NCI-H446 treated with DMSO at 0.1 percent for 48 hours (cell line): Measurements from ENCODE around the gene ADAM12.

Experiments
- DNase-seq: peaks from one replicate; lab custom pipeline; 2025; lab: John Stamatoyannopoulos, UW

The ADAM12 gene

DNA sequence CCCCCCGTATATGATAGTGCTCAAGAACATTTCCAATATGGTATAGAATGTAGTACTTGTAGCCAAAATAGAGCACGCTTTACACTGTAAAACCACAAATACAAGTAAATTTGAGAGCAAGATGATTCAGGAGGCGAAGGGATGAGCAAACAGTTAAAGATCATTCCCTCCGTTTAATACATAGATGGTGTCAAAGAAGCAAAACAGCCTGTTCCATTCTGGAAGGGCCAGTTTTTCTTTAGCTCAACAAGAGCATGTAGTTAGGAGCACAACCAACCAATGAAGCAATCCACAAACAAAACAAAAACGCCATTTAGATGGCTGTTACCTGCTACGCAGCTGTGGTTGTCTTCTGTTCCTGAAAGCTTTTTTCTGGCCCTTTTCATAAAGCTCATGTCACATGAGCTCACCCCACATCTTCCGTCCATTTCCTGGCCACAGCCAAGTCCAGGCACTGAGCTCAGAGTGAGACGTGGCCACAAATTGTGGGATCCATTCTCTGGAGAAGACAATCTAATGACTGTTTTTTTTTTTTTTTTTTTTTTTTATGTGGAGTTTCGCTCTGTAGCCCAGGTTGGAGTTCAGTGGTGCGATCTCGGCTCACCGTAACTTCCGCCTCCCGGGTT is 306.3 kb downstream of the ADAM12 start:
- no peak for DNase-seq

DNA sequence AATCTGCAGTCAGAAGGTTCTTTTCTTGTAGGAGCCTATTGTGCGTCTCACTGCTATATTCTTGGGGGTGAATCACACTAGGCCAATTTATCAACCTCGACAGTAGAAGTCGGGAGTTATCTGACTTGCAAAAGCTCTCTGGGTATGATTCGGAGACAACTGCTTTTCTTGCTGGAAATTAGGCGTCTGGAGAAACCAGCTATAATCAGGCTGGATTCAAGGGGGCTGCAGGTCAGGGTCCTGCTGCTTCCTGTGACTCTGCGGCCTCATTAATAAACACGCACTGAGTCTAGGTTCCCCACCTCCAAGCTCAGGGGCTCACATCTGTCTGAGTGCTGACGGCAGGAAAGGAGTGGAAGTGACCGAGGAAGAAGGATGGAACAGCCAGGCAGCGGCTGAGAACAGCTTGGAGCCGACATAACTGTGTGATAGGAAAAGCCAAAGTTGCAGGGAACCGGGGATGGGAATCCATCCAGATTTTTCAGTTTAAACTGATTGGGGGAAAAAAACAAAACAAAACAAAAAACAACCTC is 307.3 kb downstream of the ADAM12 start:
- DNase-seq: no peak

DNA sequence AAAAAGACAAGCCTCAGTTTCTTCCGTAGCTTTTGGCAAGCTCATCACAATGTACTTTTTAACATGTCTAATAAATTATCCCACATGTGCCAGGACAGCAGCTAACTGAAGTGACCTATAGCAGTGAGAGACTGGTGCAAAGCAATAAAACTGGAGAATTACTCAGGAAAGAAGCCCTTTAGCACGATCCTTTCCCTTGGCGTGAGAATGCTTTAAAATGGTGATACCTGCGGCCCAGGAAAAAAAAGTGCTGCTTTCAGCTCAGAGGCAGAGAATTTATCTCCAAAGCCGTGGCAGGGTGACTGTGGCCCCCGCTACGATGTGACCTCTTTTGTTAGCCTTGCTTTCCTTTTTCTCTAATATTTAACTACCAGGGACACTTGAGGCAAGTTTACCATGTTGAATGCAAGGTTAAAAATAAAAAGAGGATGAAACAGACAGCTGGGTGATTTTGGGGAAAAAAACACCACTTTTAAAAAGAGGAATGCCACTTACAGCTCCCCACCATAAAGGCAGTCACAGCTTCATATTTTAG is 307.9 kb downstream of the ADAM12 start:
- DNase-seq: no peak

DNA sequence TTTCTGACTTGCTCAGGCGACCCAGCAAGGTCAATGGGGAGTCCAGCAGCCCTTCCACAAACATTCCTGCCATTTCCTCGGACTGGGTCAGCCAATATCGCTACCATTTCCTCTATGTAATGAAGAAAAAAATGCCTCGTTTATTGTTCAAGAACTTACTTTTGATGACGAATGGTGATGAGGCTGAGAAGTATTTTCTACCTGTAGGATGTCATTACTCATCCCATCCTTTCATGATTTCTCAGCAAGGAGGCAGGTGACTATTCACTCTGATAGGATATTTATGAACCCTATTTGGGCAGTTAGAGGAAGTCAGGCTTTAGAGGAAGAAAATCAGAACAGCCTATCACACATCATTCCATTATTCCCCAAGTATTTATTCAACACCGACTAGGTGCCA is 313.3 kb downstream of the ADAM12 start:
- DNase-seq: no peak

DNA sequence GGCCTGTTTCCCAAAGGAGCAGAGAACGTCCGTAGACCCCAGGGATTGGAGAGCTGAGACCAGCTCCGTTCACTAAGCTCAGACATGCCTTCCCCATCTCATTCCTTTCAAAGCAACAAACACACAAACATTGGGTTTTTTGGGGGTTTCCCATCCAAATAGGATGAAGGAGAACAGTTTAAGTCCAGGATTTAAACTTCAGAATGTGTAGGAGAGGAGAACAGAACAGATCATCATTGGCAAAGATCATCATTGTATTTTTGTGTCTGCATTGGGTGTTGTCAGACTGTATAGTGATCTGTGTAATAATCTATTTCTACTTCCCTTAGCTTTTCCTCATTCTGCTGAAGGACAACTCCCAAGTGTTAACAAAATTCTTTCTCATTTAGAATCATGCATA is 314.0 kb downstream of the ADAM12 start:
- DNase-seq: no peak

DNA sequence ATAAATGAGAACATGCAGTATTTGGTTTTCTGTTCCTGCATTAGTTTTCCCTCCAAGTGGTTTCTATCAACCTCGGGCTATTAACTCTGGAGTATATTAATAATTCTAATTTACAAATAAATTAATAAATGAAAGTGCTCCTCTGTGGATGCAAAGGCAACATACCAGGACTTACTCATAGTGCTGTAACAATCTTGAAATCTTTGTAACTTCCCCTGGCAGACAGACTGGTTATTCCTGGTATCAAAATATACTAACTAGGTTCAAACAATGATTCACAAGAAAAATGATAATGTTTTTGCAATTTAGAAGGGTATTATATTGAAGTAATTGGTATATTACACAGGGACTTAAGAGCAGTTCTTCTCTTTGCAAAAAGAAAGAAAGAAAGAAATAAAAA is 314.7 kb downstream of the ADAM12 start:
- no peak for DNase-seq

DNA sequence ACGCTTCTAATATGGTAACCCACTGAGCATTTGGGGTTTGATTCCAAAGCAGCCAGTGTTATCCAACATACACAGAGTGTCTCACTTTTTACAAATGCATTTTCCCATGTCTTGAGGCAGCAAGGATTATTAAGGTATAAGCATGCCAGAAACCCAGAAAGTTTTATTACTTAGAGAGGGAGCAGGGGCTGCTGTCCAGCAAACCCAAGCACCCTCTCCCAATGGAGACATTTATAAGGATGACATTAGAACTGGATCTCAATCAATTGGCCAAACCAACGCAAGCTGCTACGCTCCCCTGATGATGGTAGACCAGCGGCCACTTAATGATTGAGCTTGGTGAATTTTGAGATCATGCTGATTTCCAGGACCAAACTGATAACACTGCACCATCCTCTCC is 315.7 kb downstream of the ADAM12 start:
- no peak for DNase-seq

DNA sequence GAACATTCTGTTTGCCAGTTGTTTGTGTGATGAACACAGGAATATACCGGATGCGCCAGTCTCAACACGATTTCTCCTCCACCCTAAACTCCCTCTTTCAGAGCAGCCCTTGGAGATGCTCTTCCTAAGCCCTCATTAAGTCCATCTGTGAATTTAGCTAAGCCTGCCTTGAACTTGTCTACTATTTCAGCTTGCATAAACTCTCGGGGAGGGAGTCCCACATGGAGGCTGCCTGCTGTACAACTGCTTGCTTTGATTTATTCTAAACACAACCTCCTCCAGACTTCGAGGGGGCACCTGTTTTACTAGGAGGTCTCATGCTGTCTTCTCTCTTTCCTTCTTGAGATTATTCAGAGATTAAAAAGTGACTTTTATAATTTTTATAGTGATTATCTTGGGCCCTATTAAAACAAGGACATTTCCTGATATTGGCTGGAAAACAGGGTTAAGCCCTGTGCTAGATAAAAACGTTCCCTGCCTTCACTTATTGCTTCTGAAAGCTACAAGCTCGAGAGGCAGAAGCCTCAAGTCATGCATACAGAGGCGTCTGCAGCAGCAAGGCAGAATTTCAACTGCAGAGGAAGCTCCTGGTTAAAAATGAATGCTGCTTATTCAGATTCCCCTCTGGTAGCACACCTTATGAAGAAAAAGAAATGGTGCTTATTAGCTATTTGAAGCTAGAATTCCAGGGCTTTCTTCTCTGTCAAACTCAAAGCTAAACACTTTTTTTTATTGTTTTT is 317.6 kb downstream of the ADAM12 start:
- DNase-seq: no peak

DNA sequence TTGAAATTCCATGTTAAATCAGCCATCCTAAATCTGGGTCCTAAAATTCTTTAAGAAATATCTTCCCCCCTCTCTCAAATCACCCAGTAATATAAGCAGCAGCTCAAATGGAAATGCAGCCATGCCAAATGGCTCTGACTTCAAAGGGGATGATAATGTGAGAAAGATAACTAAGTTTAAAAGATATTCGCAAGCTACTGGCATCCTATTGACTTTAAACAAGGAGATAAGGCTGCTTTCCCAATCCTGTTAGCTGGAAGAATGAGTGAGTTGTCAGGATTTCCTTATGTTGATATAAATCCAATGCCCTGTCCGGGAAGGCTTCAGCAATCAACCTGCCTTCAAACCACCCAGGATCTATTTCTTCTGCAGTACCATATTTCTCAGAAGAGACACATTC is 320.0 kb downstream of the ADAM12 start:
- DNase-seq: no peak

DNA sequence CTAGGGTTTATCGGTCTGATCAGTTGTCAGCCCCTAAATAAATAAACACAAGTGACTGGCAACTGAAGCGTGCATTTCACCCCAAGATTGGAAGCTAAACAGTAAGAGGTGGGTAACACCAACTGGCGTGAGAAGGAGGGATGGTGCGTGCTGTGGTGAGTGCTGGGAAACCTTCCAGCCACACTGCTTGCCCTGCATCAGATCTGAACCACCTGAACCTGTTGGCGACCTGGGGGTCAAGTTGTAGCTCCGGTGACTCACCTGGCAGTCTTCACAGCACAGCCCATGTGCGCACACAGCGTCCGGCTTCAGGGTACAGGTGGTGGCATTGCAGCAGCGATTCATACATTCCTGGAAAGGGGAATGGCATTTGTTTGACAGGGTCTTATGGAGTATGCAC is 321.8 kb downstream of the ADAM12 start:
- no peak for DNase-seq

DNA sequence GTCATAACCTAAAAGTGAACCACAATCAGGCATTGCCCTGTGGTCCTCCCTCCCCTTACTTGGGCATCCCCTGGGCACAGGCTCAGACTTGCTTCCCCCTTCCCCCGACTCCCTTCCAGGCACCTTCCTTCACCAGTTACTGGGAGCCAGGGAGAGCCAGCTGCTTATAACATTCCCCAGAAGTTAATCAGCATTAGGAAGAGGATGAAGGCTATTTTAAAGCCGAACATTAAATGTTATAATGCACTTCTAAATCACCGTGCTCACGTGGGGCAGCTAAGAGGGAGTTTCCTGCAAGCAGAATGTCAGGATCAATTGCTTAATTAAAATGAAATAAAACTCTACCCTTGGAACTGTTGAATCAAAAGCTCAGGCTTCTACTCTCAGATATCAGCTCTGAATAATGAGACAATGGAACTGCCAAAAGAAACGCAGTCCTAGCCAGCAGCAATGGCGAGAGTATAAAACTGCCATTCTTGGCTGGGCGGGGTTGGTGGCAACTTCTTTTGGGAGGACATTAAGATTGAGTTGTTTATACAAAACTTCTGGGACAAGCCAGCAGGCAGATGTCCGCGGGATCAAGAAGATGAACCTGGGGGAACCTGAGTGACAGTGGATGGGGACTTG is 322.4 kb downstream of the ADAM12 start:
- no peak for DNase-seq

DNA sequence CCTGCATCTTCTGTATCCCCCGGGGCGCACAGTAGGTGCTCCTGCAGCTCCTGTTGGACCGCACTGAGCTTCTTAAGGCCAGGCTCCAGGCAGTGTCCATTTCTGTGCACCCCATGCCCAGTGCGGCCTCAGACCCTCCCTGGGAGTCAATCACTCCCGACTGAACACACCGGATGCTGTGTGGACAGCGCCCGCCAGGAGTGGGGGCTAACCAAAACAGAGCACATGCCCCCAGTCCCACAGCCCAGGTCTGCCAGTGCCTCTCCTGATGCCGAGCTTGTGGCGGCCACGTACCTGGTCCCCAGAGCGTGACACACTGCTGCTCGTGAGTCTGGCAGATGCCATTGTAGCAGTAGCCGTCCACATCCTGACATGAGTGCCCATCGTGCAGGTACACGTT is 323.8 kb downstream of the ADAM12 start:
- DNase-seq: no peak

DNA sequence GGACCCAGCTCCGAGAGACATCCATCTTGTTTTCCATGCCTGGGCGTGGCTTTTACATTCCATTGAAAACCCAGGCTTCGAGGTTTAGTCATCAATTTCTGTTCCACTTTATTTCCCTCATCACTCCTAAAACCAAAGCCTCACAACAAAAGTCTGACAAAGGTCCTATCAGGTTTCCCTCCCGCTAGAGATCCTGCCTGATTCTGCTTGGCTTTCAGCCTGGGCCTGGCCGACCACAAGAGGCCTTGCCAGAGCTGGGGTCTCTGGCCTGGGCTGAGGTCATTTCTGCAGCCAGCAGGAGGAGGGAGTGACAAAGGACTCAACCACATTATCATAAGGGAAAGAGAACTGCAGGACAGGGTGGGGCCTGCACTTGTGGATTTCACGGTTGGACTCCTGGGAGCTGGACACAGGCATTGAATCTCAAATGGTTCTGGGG is 324.9 kb downstream of the ADAM12 start:
- no peak for DNase-seq

DNA sequence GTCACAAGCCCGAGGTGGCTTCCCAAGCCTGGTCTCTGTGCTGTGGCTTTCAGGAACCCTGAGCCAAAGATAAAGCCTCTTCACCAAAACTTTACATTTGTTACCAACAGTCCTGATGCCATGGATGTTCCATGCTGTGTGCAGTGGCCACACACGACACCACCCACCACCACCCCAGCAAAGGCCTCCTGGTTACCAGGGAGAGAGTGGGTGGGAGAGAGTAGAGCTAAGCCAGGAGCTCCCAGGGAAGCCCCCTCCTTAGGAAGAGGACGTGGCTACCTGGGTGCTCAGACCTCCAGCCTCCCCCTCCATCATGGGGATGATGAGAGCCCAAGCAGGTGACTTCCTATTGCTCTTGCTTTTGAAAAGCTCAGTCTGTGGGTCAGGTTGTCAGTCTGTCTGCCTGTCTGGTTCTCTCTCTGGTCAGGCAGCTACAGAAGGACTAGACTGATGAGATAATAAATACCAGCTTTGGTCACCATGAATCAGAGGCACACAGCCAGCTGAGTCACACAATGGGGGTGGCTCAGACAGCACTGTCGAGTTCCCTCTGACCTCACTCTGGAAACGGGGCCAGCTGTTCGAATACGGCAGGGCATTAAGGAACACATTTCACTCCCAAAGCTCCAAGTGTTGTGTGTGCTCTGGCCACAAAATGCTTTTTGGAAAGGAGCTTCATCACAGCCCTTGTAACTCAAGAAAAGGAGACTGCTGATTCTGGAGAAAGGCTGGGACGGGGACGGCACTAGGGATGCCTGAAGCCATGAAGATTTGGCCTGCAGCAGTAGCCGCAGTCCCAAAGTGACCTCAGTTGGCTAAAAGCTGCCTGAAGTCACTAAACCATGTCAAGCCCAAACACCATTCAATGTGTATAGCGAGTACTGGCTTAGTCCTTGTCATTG is 325.9 kb downstream of the ADAM12 start:
- DNase-seq: no peak

DNA sequence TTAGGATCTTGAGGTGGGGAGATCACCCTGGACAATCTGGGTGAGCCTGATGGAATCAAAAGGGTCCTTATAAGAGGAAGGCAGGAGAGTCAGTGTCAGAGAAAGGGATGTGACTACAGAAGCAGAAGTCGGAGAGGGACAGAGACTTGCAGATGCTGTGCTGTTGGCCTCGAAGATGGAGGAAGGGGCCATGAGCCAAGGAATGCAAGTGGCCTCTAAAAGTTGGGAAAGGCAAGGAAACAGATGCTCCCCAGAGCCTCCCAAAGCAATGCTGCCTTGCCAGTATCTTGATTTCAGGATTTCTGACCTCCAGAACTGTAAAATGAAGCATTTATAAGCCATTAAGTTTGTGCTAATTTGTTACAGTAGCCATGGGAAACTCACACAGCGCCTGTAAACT is 326.8 kb downstream of the ADAM12 start:
- no peak for DNase-seq

DNA sequence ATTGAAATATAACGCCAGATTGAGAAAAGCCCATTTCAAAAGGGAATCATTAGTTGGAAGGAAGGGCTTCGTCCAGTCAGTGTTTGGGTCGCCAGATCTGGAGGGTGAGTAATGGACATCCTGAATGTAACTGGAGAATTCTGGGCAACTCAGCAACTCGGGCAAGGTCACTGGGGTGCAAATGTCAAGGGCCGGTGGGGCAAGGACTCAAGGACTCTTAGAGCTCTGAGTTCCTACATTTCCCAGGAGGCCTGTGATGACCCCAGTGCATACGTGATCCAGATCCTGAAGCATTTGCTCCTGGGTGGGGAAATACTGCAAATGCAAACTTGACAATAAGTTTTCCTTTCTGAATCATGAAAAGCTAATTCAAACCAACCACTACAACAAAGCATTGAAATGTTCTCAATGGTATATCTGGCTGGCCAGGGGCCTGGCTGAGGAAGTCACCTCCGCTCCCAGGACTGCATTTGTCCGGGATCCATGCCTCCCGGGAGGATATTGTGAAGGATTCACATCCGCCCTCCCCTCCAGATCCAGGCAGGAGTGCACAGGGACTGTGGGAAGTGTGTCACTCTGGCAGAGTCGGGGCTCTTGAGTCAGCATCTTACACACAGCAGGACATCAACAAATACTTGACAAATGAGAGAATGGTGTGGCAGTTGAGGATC is 327.9 kb downstream of the ADAM12 start:
- no peak for DNase-seq

DNA sequence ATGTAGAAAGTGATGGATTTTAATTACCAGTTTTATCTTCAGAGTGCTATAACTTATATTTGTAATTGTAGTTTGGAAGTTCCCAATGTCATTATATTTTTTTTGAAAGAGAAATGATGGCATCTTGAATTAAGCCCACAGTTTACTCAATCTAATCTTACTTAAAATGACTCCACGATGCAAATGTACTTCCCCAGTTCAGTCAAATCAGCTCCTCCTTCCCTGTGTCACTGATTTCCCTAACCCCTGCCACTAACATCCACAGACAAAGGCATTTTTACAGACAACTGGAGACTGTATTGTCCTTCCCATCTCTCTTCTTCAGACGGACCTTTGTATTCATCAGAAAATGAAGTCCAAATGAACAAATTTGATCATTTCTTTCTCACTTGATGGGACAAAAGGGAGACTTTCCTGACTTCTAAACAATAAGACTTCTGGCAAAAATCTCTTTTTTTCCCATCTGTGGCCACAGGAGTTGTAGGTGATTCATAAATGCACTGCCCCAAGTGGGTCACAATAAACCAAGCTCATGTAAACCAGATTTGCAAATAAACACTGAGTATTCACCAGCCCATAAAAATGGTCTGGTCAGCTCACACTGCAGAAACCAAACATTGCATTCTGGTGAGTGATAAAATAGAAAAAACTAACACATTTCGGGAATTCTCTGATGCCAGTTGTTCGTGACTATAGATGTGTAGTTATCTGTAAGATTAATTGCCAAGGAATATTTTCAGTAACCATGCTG is 329.0 kb downstream of the ADAM12 start:
- DNase-seq: no peak

DNA sequence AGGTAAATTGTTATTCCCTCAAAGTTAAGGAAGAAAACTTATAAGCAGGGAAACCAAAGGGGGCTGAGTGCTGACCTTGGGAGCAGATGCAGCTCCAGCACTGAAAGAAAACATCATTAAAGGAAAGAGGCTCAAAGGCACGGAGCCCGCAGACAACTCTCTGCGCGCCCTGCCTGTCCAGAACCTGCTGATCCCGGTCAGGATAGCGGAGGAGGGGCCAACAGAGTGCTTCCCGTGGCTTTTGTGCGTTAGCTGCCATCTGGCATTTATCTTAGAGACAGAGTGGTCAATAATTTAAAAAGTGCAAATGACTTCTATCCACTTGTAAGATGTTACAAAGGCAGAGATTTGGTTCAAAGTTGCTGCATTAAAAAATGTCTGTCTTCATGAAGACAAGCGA is 329.8 kb downstream of the ADAM12 start:
- no peak for DNase-seq

DNA sequence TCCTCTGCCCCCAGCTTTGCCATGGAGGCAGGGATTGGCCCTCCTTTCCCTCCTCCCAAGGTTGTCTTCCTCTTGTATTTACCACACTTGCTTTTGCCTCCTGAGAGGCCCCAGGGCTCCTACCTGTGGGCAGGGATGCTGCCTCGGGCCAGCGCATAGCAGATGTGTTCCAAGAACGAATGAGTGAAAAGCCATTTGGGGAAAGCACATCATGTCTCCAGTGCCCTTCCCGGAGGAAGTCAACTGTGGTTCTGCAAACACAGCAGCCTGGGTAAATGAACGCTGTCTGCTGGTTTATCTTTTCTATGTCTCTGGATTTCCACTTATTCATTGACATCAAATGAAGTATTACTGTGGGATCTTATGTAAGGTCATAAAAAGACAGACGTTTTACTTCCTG is 330.2 kb downstream of the ADAM12 start:
- DNase-seq: no peak

DNA sequence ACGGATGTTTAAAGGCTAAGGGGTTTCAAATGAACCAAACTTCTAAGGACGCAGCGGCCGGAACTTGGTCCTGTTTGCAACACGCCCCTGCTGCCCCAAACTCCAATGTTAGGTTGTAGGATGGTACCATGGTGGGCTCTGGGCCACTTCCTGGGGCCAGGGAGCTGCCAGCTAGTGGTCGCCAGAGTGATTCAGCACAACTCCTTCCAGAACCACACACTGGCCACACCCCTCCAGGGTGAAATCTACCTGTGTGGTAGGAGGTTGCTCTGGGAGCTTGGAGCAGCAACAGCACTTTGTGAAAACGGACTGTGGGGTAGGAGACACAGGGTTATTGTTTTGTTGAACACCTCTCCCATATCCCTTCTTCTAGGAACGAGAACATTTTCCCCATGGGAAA is 330.8 kb downstream of the ADAM12 start:
- DNase-seq: no peak

DNA sequence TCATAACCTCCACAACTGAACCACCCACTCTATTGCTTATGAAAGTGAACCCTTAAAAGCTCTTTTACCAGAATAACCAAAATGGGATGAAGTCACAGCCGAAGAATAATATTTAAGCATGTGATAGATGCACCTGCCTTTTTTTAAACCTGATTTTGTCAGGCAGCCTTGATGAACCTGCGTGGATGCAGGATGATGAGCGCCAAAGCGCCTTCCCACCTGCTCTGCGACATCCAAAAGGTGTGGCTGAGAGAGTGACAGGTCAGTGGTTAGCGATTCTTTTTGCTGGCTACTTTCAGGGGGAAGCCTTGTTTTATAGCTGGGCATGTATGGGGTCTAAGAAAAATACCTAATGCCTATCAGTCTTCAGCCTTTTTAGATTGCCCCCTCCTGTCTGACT is 334.1 kb downstream of the ADAM12 start:
- DNase-seq: no peak
